Activated CD4-positive, alpha-beta T cell treated with anti-CD3 and anti-CD28 coated beads, Interleukin-10, Interleukin-2, amounts not matched to agents 100 ng/mL and 50 ng/mL, durations not matched to agents 16 hours and 8 hours (primary cell): ENCODE measurements around the gene EIF2B5.

Source experiments
- DNase-seq: peaks from one replicate; pipeline ENCODE4 v3.0.0-alpha.2; 2020

EIF2B5 gene

GRCh38 chr3:184174646-184175492 lies 39.7 kb downstream of the EIF2B5 start, which contains the start of gene AP2M1:
AP2M1 (plus strand) TSS chr3:184174855; CDS start chr3:184176994, 2,139 bp downstream.
- peak; percentile 99 for DNase-seq

- DNase-seq, result no peak
These were observed 40.3 kb downstream of the EIF2B5 start for GRCh38 chr3:184175506-184175905.

- no peak for DNase-seq
These were observed 40.8 kb downstream of the EIF2B5 start for GRCh38 chr3:184175981-184176376.

GRCh38 chr3:184176377-184177330 lies 41.5 kb downstream of the EIF2B5 start:
- DNase-seq, result no peak

- no peak for DNase-seq
These were observed 42.2 kb downstream of the EIF2B5 start for GRCh38 chr3:184177331-184177731.

GRCh38 chr3:184177767-184178306 lies 42.7 kb downstream of the EIF2B5 start:
- DNase-seq, result no peak

GRCh38 chr3:184178521-184179138 lies 43.5 kb downstream of the EIF2B5 start:
- no peak for DNase-seq

GRCh38 chr3:184180165-184180564 lies 45.0 kb downstream of the EIF2B5 start:
- DNase-seq, result no peak

- no peak for DNase-seq
These were observed 46.4 kb downstream of the EIF2B5 start for GRCh38 chr3:184181596-184181995.

GRCh38 chr3:184183679-184184078 lies 48.5 kb downstream of the EIF2B5 start:
- DNase-seq, result no peak

- DNase-seq, result no peak
These were observed 49.5 kb downstream of the EIF2B5 start for GRCh38 chr3:184184546-184185230.

- DNase-seq, result peak; percentile 100
These were observed 50.5 kb downstream of the EIF2B5 start for GRCh38 chr3:184185461-184186183.

GRCh38 chr3:184186184-184186901 lies 51.2 kb downstream of the EIF2B5 start, which contains the start of gene ABCF3:
ABCF3 (plus strand) TSS chr3:184186199; CDS start chr3:184186208, 9 bp downstream.
- DNase-seq, result peak; percentile 15

GRCh38 chr3:184186902-184187207 lies 51.7 kb downstream of the EIF2B5 start:
- no peak for DNase-seq

GRCh38 chr3:184188080-184188479 lies 52.9 kb downstream of the EIF2B5 start:
- DNase-seq, result no peak

- no peak for DNase-seq
These were observed 54.3 kb downstream of the EIF2B5 start for GRCh38 chr3:184189421-184189820.

GRCh38 chr3:184192889-184193288 lies 57.7 kb downstream of the EIF2B5 start:
- DNase-seq, result no peak

GRCh38 chr3:184193991-184194539 lies 58.9 kb downstream of the EIF2B5 start:
- no peak for DNase-seq
